Stimulated activated memory B cell treated with anti-CD40 and anti-IgM and Interleukin-4, amounts not matched to agents 10 μg/mL and 1 μg/mL and 100 μg/mL, for 72 hours (primary cell): ENCODE measurements around the gene NOL8.

Source experiments
- ATAC-seq: fragments of 150-1000 bp; cut with Tn5 transposase; 2 replicates; pipeline ENCODE4 v1.10.0; 2021
- H3K27ac Mint-ChIP-seq: one replicate; pipeline ENCODE4 v1.8.0; 2022; ENCODE audit warnings: mild to moderate bottlenecking, mixed read lengths
- H3K27me3 Mint-ChIP-seq: one replicate; pipeline ENCODE4 v1.8.0; 2022; ENCODE audit warnings: mixed read lengths
- H3K36me3 Mint-ChIP-seq: one replicate; pipeline ENCODE4 v1.8.0; 2022; ENCODE audit warnings: mixed read lengths
- H3K4me1 Mint-ChIP-seq: one replicate; pipeline ENCODE4 v1.8.0; 2022; ENCODE audit warnings: mixed read lengths
- H3K4me3 Mint-ChIP-seq: one replicate; pipeline ENCODE4 v1.8.0; 2022; ENCODE audit warnings: mild to moderate bottlenecking, moderate library complexity, mixed read lengths
- H3K9me3 Mint-ChIP-seq: one replicate; pipeline ENCODE4 v1.8.0; 2022; ENCODE audit warnings: mixed read lengths

Gene NOL8

DNA sequence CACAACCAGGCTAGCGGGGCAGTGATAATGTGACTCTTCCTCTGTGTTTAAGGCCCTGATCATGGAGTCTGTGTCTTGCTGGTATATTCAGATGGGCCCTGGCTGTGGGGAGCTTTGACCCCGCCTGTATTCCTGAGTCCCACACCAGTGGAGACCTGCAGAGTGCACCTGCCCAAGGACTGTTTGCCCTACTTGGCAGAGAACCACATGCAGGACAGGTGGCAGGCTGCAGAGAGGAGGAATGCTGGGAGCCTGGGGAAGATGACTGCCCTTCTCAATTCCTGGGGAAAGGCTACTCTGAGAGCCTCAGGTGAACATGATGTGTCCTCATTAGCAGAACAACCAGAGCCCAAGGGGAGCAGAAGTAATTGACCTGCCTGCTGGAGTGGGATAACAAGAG lies 67.8 kb downstream of the NOL8 start:
- H3K27me3 Mint-ChIP-seq = no peaks in the 10 kb centered on the region
- peaks cover 71% of the 10 kb centered on the region for H3K36me3 Mint-ChIP-seq
- ATAC-seq = no peak
- H3K4me3 Mint-ChIP-seq = no peak overlapping the region
- H3K9me3 Mint-ChIP-seq = no peaks in the 10 kb centered on the region
- H3K4me1 Mint-ChIP-seq = no peaks in the 10 kb centered on the region
- no peak overlapping the region for H3K27ac Mint-ChIP-seq

DNA sequence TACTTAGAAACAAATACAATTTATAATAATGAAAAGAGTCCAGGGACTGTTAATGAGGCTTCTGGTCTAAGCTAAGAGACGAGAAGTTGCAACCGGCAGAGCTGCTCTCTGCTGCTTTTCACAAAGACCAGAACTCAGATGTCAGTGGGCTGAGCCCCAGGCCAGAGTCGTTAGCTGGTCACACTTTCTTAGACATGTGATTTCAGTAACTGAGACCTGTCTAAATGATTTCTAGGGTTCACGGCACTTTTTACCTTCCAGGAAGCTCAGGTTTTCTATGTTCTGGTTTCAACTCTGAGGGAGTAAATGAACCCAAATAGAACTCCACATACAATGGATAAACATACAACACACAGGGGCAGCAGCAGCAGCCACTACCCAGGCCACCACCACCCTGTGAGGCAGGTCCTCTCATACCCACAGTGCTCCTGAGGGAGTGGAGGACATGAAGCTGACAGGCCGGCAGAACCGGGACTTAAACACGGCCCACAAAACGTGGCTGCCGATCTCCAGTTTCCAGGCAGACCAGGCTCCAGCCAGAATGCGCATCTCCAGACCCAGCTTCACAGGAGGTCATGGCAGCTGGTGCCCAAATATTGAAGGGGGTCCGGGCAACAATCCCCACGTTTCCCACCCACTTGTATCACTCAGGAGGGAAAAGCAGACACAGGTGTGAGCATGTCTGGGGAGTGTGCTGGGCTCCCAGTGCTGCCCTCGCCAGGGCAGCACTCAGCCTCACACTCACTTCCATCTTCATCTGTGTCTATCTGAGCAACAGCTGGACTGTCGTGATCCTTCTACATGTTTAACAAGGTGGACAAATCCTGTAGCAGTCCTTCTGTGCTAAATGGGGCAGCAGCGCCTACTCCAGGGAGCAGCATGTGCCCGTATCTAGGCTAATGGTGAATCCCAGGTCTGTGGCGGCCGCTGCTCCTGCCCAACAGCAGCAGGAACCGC lies 70.5 kb downstream of the NOL8 start:
- H3K4me1 Mint-ChIP-seq = no peaks in the 10 kb centered on the region
- H3K27ac Mint-ChIP-seq = no peak overlapping the region
- no peaks in the 10 kb centered on the region for H3K27me3 Mint-ChIP-seq
- H3K9me3 Mint-ChIP-seq = no peaks in the 10 kb centered on the region
- no peak for ATAC-seq
- no peak overlapping the region for H3K4me3 Mint-ChIP-seq
- H3K36me3 Mint-ChIP-seq = peaks cover 72% of the 10 kb centered on the region

DNA sequence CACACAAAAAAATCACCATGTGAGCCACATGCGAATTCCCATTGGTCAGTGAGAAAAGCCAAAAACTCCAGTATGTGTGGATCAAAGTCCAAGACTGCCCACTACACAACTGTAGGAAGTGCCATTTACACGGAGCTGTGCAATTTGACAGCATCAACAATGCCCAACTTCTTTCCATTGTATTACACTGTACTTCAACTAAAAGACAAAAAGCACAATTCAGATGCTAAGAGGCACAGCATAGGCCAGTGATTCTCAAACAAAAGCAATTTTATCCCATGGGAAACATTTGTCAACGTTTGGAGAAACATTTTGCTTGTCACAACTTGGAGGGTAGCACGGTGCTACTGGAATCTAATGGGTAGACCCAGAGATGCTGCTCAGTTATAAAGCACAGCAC lies 71.5 kb downstream of the NOL8 start:
- Mint-ChIP-seq H3K4me3 (no peak overlapping the region), H3K9me3 (no peaks in the 10 kb centered on the region), H3K36me3 (peaks cover 71% of the 10 kb centered on the region), H3K27me3 (no peaks in the 10 kb centered on the region), H3K27ac (no peak overlapping the region), H3K4me1 (no peaks in the 10 kb centered on the region)
- ATAC-seq = no peak

DNA sequence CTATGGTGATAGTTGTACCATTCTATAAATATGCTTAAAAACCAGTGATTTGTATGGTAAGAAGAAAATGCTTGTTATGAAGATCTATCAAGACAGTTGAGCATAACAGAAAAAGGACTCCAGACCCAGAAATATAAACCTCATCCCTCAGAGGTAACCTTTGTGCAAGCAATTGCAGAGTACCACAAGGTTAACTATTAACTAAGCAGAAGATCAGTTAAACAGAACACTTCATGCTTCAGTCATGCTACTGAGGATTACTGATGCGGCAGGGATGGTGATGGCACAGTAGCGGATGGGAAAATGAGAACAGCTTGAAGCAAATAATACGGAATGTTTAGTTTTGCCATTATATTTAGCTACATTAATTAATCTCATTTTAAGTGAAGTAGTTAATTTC lies 77.2 kb downstream of the NOL8 start:
- H3K27me3 Mint-ChIP-seq = no peaks in the 10 kb centered on the region
- ATAC-seq = no peak
- no peak overlapping the region for H3K4me3 Mint-ChIP-seq
- H3K27ac Mint-ChIP-seq = no peak overlapping the region
- no peaks in the 10 kb centered on the region for H3K4me1 Mint-ChIP-seq
- H3K9me3 Mint-ChIP-seq = no peaks in the 10 kb centered on the region
- peaks cover 87% of the 10 kb centered on the region for H3K36me3 Mint-ChIP-seq
